Stimulated activated CD8-positive, alpha-beta memory T cell treated with anti-CD3 and anti-CD28 coated beads, Interleukin-7, amount 100 ng/mL, for 4 hours (primary cell): ENCODE data around the gene CUTA.
"Not testable (repeated sequence)": the region's sequence is repeated elsewhere in the genome, so short reads cannot be mapped to it uniquely, and the experiment has no call there.

Experiments used
- DNase-seq, 2 donors: peaks; one replicate each; pipeline ENCODE4 v3.0.0-alpha.2; 2020; ENCODE audit warnings: low read depth in 2 of 2

Gene CUTA

DNA sequence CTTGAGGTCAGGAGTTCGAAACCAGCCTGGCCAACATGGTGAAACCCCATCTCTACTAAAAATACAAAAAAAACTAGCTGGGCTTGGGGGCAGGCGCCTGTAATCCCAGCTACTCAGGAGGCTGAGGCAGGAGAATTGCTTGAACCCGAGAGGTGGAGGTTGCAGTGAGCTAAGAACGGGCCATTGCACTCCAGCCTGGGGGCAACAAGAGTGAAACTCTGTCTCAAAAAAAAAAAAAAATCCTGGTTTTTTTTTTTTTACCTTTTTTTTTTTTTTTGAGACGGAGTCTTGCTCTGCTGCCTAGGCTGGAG is 50.2 kb downstream of the CUTA start:
- not testable (repeated sequence) for DNase-seq

DNA sequence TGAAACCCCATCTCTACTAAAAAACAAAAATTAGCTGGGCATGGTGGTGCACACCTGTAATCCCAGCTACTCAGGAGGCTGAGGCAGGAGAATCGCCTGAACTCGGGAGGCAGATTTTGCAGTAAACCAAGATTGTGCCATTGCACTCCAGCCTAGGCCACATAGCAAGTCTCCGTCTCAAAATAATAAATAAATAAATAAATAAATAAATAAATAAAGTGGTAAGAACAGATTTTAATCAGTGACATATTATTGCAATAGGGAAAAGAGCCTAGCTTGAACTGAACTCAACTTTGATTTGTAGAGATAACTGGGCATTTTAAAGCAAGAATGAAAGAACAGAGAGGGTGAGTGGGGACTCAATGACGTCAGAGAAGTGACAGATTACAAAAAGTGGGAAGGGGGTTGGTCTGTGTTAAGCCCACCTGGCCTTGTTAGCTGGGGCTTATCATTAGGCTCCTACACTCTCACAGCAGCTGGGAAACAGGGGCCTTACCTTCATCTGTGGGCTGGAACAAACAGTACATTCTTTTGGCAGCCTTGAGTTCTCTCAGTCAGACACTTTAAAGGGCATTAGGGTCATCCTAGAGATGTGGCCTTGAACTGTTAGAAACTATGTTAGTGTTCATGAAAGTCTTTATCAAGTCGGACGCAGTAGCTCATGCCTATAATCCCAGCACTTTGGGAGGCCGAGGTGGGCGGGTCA is 50.7 kb downstream of the CUTA start:
- no peak for DNase-seq
